Activated naive CD4-positive, alpha-beta T cell treated with anti-CD3 and anti-CD28 coated beads for 36 hours (primary cell): ENCODE measurements around the gene TNS2. TPM values are rescaled to one million over a fixed set of nuclear protein-coding genes. Genes with fewer than 3 reads are reported as not detected.
"Not testable (repeated sequence)": the region's sequence is repeated elsewhere in the genome, so short reads cannot be mapped to it uniquely, and the experiment has no call there.

Experiments used
- CTCF ChIA-PET: fragments of 350-600 bp; sonication (Branson Sonifier 250); formaldehyde crosslinking; loops from one replicate; lab custom pipeline; 2021; ENCODE audit warnings: antibody characterized with exemption; lab: Charles Lee
- DNase-seq: peaks from one replicate; pipeline ENCODE4 v3.0.0-alpha.2; 2020
- H3K27ac Mint-ChIP-seq: one replicate; pipeline ENCODE4 v1.8.0; 2021; ENCODE audit warnings: mild to moderate bottlenecking, mixed read lengths
- H3K27me3 Mint-ChIP-seq: one replicate; pipeline ENCODE4 v1.8.0; 2021; ENCODE audit warnings: low read depth, mixed read lengths
- H3K36me3 Mint-ChIP-seq: one replicate; pipeline ENCODE4 v1.8.0; 2021; ENCODE audit warnings: low read depth, mixed read lengths
- H3K4me1 Mint-ChIP-seq: one replicate; pipeline ENCODE4 v1.8.0; 2021; ENCODE audit warnings: low read depth, mixed read lengths
- H3K4me3 Mint-ChIP-seq: one replicate; pipeline ENCODE4 v1.8.0; 2021; ENCODE audit warnings: mild to moderate bottlenecking, moderate library complexity, mixed read lengths
- H3K9me3 Mint-ChIP-seq: one replicate; pipeline ENCODE4 v1.8.0; 2021; ENCODE audit warnings: mixed read lengths
- intact Hi-C: fragments of 100-400 bp; cut with micrococcal nuclease; formaldehyde crosslinking; loops from one replicate; pipeline ENCODE4 v1.15.1; 2023
- total RNA-seq, 2 experiments: library from RNA; stranded (reverse); gene quantifications; one replicate each; pipeline ENCODE4 v1.2.3, GENCODE V29; 2021

TNS2 gene, protein sequence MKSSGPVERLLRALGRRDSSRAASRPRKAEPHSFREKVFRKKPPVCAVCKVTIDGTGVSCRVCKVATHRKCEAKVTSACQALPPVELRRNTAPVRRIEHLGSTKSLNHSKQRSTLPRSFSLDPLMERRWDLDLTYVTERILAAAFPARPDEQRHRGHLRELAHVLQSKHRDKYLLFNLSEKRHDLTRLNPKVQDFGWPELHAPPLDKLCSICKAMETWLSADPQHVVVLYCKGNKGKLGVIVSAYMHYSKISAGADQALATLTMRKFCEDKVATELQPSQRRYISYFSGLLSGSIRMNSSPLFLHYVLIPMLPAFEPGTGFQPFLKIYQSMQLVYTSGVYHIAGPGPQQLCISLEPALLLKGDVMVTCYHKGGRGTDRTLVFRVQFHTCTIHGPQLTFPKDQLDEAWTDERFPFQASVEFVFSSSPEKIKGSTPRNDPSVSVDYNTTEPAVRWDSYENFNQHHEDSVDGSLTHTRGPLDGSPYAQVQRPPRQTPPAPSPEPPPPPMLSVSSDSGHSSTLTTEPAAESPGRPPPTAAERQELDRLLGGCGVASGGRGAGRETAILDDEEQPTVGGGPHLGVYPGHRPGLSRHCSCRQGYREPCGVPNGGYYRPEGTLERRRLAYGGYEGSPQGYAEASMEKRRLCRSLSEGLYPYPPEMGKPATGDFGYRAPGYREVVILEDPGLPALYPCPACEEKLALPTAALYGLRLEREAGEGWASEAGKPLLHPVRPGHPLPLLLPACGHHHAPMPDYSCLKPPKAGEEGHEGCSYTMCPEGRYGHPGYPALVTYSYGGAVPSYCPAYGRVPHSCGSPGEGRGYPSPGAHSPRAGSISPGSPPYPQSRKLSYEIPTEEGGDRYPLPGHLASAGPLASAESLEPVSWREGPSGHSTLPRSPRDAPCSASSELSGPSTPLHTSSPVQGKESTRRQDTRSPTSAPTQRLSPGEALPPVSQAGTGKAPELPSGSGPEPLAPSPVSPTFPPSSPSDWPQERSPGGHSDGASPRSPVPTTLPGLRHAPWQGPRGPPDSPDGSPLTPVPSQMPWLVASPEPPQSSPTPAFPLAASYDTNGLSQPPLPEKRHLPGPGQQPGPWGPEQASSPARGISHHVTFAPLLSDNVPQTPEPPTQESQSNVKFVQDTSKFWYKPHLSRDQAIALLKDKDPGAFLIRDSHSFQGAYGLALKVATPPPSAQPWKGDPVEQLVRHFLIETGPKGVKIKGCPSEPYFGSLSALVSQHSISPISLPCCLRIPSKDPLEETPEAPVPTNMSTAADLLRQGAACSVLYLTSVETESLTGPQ (N-terminal part only)
- under 1 TPM; 0.37 to 0.67 TPM for total RNA-seq

DNA sequence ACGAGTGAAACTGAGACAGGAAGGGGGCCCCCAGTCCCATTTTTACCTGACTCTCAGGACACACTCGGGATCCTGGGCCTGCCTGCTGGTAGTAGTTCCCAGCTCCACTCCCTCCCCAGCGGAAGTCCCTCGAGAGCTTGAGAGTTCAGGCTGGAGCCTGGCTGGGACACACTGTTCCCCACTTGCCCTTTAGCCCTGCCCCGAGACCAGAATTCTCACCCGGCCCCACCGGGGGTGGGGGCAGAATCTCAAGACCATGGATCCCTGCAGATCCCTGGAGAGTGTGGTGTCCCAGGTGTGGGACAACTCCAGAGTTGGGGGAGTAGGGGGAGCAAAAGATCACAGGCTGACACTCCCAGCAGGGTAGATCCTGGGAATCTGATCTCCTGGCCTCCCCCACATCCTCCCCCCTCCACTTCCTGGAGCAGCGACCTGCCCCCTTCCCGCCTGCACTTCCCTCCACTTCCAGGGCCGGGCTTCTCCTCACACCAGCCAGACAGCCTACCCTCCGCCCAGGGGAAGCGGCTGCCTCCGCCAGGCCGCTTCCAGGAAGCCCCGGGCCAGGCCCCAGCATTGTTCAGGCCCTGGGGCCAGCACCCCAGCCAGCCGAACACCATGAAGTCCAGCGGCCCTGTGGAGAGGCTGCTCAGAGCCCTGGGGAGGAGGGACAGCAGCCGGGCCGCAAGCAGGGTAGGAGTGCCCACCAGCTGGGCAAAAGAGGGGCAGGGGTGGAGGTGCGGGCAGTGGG is at the start of gene TNS2:
TNS2 (plus strand) TSS at position 495 of the 748 bp plus-strand sequence; CDS start at position 616, 121 bp downstream.
- H3K4me3 Mint-ChIP-seq = no peak within 1 kb of the TSS
- CTCF ChIA-PET = interaction anchor here (1.1 kb wide), 1 partner anchor 10 kb away, joined by 3 read pairs; no protein-coding TSS in a partner anchor
- H3K36me3 Mint-ChIP-seq = no peaks in the 10 kb centered on the region
- DNase-seq = no peak
- intact Hi-C loops = loop anchor here (5.0 kb wide), 1 partner anchor 133 kb away; the partner anchor contains the start of genes CSAD and ZNF740
- H3K27me3 Mint-ChIP-seq = peaks cover 4% of the 10 kb centered on the region
- H3K9me3 Mint-ChIP-seq = no peaks in the 10 kb centered on the region
- H3K27ac Mint-ChIP-seq = no peak within 1 kb of the TSS
- H3K4me1 Mint-ChIP-seq = peaks cover 34% of the 10 kb centered on the region

GRCh38 chr12:53004178-53004577 is 45.7 kb upstream of the TNS2 start:
- no peaks in the 10 kb centered on the region for H3K27me3 Mint-ChIP-seq
- no peak overlapping the region for H3K27ac Mint-ChIP-seq
- no peak overlapping the region for H3K4me3 Mint-ChIP-seq
- intact Hi-C loops = no loop called here
- peaks cover 30% of the 10 kb centered on the region for H3K4me1 Mint-ChIP-seq
- peaks cover 19% of the 10 kb centered on the region for H3K36me3 Mint-ChIP-seq
- CTCF ChIA-PET = no interaction called here
- DNase-seq = no peak
- no peaks in the 10 kb centered on the region for H3K9me3 Mint-ChIP-seq

DNA sequence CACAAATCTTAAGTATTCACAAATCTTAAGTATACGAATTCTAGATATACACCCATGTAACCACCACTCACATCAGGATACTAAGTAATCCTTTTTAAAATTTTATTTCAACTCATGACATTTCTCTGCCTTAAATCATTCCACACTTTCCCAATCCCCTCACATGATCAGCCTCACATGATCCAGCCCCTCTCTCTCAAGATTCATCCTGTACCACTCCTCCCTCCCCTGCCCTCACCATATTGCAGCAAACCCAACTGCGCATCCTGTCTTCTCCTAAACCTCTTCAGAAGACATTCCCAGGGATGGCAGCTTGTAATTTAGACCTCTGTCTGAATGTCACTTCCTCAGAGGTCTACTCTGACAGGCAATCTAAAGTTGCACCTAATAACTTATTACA is 45.3 kb upstream of the TNS2 start:
- no peaks in the 10 kb centered on the region for H3K9me3 Mint-ChIP-seq
- no peak for DNase-seq
- peak overlapping the region; percentile 92 for H3K4me3 Mint-ChIP-seq
- H3K36me3 Mint-ChIP-seq = peaks cover 19% of the 10 kb centered on the region
- CTCF ChIA-PET = no interaction called here
- no peaks in the 10 kb centered on the region for H3K27me3 Mint-ChIP-seq
- H3K27ac Mint-ChIP-seq = no peak overlapping the region
- H3K4me1 Mint-ChIP-seq = peaks cover 33% of the 10 kb centered on the region
- intact Hi-C loops = no loop called here

DNA sequence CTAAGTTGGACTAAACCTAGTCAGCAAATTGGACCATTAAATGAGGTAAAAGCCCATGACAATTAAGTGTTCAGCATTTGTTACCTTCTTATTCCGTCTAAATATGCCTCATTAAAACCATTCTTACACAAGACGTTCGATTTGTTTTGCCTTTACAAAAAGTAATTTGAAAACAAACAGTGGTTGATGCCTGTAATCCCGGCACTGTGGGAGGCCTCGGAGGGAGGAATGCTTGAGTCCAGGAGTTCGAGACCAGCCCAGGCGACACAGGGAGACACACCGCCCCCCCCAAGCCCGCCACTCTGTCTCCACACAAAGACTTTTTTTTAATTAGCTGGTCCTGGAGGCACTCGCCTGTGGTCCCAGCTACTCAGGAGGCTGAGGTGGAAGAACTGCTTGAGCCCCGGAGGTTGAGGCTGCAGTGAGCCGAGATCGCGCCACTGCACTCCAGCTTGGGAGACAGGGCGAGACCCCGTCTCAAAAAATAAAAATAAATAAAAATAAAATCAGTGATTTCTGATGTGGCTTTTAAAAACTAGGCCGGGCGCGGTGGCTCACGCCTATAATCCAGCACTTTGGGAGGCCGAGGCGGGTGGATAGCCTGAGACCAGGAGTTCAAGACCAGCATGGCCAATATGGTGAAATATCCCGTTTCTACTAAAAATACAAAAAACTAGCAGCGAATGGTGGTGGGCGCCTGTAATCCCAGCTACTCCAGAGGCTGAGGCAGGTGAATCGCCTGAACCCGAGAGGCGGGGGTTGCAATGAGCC is 44.5 kb upstream of the TNS2 start:
- H3K9me3 Mint-ChIP-seq = no peaks in the 10 kb centered on the region
- H3K27ac Mint-ChIP-seq = peak overlapping the region; percentile 93
- peaks cover 24% of the 10 kb centered on the region for H3K36me3 Mint-ChIP-seq
- intact Hi-C loops = no loop called here
- peaks cover 42% of the 10 kb centered on the region for H3K4me1 Mint-ChIP-seq
- H3K27me3 Mint-ChIP-seq = no peaks in the 10 kb centered on the region
- CTCF ChIA-PET = interaction anchor here (0.6 to 1.8 kb wide), 4 partner anchors 9 to 1282 kb away, joined by 3 to 10 read pairs (median 3); no protein-coding TSS in a partner anchor
- peak overlapping the region; percentile 92 for H3K4me3 Mint-ChIP-seq
- no peak for DNase-seq

DNA sequence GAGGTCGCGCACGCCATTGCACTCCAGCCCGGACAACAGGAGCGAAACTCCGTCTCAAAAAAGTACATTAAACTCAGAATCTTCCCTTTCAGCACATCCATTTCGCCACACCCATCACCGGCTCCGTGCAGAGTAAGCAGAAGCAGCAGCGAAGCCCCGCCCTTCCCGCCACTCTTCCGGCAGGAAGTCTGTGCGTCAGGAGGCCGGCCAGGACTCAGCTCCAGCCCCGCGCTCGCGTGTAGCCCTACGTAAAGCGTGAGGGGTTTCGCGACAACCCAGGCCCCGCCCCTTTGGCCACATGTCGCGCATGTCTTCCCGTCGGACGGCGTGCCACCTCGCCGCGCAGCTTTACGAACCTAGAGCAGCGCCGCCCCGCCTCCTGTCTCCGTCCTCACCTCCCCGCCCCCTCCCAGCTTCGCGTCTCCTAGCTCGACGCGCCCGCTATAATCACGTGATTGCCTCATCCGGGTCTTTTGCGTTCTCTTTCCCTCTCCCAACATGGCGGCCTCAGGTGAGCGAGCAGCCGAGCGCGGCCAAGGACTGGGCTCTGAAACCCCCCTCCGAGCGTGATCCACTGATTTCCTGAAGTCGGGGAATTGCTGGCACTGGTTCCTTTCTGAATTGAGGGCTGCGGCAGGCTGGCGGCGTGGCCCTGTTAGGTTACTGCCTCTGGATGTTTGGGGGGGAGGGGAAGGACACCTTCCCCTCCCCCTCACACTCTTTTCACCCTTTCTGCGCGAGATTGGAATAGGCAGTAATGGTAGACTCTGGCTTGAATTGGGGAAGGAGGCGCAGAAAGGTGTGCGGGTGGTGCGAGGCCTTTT is 43.7 kb upstream of the TNS2 start, which contains the start of gene EIF4B:
EIF4B (plus strand) TSS at position 471 of the 824 bp plus-strand sequence; CDS start at position 499, 28 bp downstream.
- Mint-ChIP-seq H3K36me3 (peaks cover 30% of the 10 kb centered on the region), H3K27ac (peak within 1 kb of the TSS; percentile 93), H3K27me3 (no peaks in the 10 kb centered on the region), H3K4me3 (peak within 1 kb of the TSS; percentile 92), H3K4me1 (peaks cover 47% of the 10 kb centered on the region), H3K9me3 (no peaks in the 10 kb centered on the region)
- peak; percentile 100 for DNase-seq
- intact Hi-C loops = loop anchor here (1.0 to 2.0 kb wide), 11 partner anchors 40 to 981 kb away; partner anchors contain the start of genes ATF7, CALCOCO1, CSAD and PFDN5
- CTCF ChIA-PET = interaction anchor here (0.6 to 1.8 kb wide), 5 partner anchors 8 to 1283 kb away, joined by 3 to 10 read pairs (median 3); no protein-coding TSS in a partner anchor

- Mint-ChIP-seq H3K9me3 (no peaks in the 10 kb centered on the region), H3K27ac (peak overlapping the region; percentile 93), H3K36me3 (peaks cover 36% of the 10 kb centered on the region), H3K4me3 (peak overlapping the region; percentile 92), H3K27me3 (no peaks in the 10 kb centered on the region), H3K4me1 (peaks cover 53% of the 10 kb centered on the region)
- intact Hi-C loops = loop anchor here (1.0 to 2.0 kb wide), 11 partner anchors 39 to 982 kb away; partner anchors contain the start of genes ATF7, CALCOCO1, CSAD and PFDN5
- peak; percentile 82 for DNase-seq
- CTCF ChIA-PET = interaction anchor here (0.6 to 1.8 kb wide), 6 partner anchors 8 to 128 kb away, joined by 3 to 10 read pairs (median 3); no protein-coding TSS in a partner anchor
These were observed 43.0 kb upstream of the TNS2 start for GRCh38 chr12:53006810-53007309.

DNA sequence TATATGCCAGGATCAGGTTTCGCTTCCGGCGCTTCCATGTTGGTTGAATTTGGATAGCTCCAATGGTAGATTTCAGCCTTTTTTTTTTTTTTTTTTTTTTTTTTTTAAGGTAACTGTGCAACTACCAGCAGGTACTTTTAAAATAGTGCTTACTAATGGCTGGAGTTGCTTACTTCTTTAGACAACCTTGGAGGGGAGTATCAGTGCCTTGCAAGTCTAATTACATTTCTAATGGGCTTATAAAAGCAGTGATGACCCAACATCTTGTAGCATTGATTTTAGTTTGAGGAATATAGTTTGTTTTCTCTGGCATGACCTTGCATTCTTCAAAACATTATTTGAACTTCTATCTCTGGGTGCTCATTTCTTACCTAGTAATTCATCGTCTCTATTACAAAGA is 42.5 kb upstream of the TNS2 start:
- Mint-ChIP-seq H3K4me3 (peak overlapping the region; percentile 92), H3K9me3 (no peaks in the 10 kb centered on the region), H3K36me3 (peaks cover 40% of the 10 kb centered on the region), H3K27me3 (no peaks in the 10 kb centered on the region), H3K27ac (peak overlapping the region; percentile 93), H3K4me1 (peaks cover 55% of the 10 kb centered on the region)
- CTCF ChIA-PET = interaction anchor here (0.6 to 1.4 kb wide), 4 partner anchors 28 to 128 kb away, joined by 3 to 4 read pairs (median 3); no protein-coding TSS in a partner anchor
- intact Hi-C loops = loop anchor here (2.0 kb wide), 2 partner anchors 287 to 619 kb away; partner anchors contain the start of genes ATF7 and PFDN5
- DNase-seq = no peak

- H3K4me3 Mint-ChIP-seq = peak overlapping the region; percentile 92
- peaks cover 65% of the 10 kb centered on the region for H3K4me1 Mint-ChIP-seq
- H3K27ac Mint-ChIP-seq, H3K9me3 Mint-ChIP-seq, intact Hi-C loops, DNase-seq, H3K27me3 Mint-ChIP-seq: not testable (repeated sequence)
- peaks cover 44% of the 10 kb centered on the region for H3K36me3 Mint-ChIP-seq
- CTCF ChIA-PET = interaction anchor here (0.6 to 0.7 kb wide), 2 partner anchors 17 to 25 kb away, joined by 3 to 4 read pairs; no protein-coding TSS in a partner anchor
These were observed 41.1 kb upstream of the TNS2 start for GRCh38 chr12:53008760-53009159.

DNA sequence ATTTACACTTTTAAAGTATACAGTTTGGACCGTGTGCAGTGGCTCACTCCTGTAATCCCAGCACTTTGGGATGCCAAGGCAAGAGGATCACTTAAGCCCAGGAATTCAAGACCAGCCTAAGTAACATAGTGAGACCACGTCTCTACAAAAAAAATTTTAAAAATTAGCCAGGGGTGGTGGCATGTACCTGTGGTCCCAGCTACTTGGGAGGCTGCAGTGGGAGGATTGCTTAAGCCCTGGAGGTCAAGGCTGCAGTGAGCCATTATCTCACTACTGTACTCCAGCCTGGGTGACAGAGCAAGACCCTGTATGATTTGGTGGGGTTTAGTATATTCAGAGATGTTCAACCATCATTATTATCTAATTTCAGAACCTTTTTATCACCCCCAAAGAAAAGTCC is 38.9 kb upstream of the TNS2 start:
- DNase-seq = no peak
- Mint-ChIP-seq H3K27me3 (no peaks in the 10 kb centered on the region), H3K4me1 (peaks cover 66% of the 10 kb centered on the region), H3K36me3 (peaks cover 46% of the 10 kb centered on the region), H3K27ac (no peak overlapping the region), H3K9me3 (no peaks in the 10 kb centered on the region), H3K4me3 (no peak overlapping the region)
- CTCF ChIA-PET = interaction anchor here (0.6 to 1.6 kb wide), 6 partner anchors 12 to 439 kb away, joined by 3 to 6 read pairs (median 3); no protein-coding TSS in a partner anchor
- intact Hi-C loops = no loop called here
